ENCODE results near the gene SLC27A4. TPM values are rescaled to one million over a fixed set of nuclear protein-coding genes. Genes with fewer than 3 reads are reported as not detected.

SLC27A4 gene
- total RNA-seq, 4 donors from 2014 or later: 15.8 to 35.6 (median 25.5) TPM

- intact Hi-C loops (cut with DNase I): loop anchor here (5.0 kb wide), 1 partner anchor 51 kb away; no protein-coding TSS in a partner anchor
- 58% methylated on average over 11 of the region's 14 CpGs for WGBS
- DNase-seq (ENCODE audit: extremely low spot score): no peak
Observed at GRCh38 chr9:128361296-128361985, 21.1 kb downstream of the SLC27A4 start.

GRCh38 chr9:128361986-128362646 is 21.8 kb downstream of the SLC27A4 start:
- H3K4me3 ChIP-seq: peak overlapping the region; percentile 48 to 61 (median 54)
- peaks cover 24 to 37% (median 30%) of the 10 kb centered on the region in 4 donors for H3K4me1 ChIP-seq
- no peaks in the 10 kb centered on the region for H3K9me3 ChIP-seq
- whole genome bisulfite sequencing: 21% methylated on average over 10 of the region's 20 CpGs
- H3K36me3 ChIP-seq: peaks cover 0 to 32% (median 12%) of the 10 kb centered on the region in 4 donors
- peak; percentile 97 for DNase-seq (ENCODE audit: extremely low spot score)
- TF ChIP-seq EP300 (IDR thresholded peaks at IDR 0.05): no peak
- TF ChIP-seq CTCF (IDR thresholded peaks at IDR 0.05): peak; percentile 85 to 93 (median 92)
- TF ChIP-seq POLR2AphosphoS5 (IDR thresholded peaks at IDR 0.05): peak; percentile 64 to 80
- intact Hi-C loops (cut with DNase I): loop anchor here (5.0 kb wide), 1 partner anchor 50 kb away; no protein-coding TSS in a partner anchor
- H3K27me3 ChIP-seq: no peaks in the 10 kb centered on the region
- H3K27ac ChIP-seq (replicated peaks in 1 of 4): peak overlapping the region; percentile 64 to 72 (median 66)

More at GRCh38 chr9:128361296-128361985, 21.1 kb downstream of the SLC27A4 start:
- peaks cover 4 to 38% (median 17%) of the 10 kb centered on the region in 4 donors for H3K36me3 ChIP-seq
- peak overlapping the region; percentile 48 to 61 (median 54) for H3K4me3 ChIP-seq
- H3K9me3 ChIP-seq: no peaks in the 10 kb centered on the region
- H3K27me3 ChIP-seq: no peaks in the 10 kb centered on the region
- peaks cover 24 to 37% (median 30%) of the 10 kb centered on the region in 4 donors for H3K4me1 ChIP-seq
- TF ChIP-seq CTCF (IDR thresholded peaks at IDR 0.05) (no peak), EP300 (IDR thresholded peaks at IDR 0.05) (no peak), POLR2A (IDR thresholded peaks at IDR 0.05; ENCODE audit: low read depth) (no peak), POLR2AphosphoS5 (IDR thresholded peaks at IDR 0.05) (no peak)
- H3K27ac ChIP-seq (replicated peaks in 1 of 4): peak overlapping the region; percentile 64 to 72 (median 66)

- H3K9me3 ChIP-seq: no peaks in the 10 kb centered on the region
Observed at GRCh38 chr9:128362774-128363173, 22.4 kb downstream of the SLC27A4 start.

GRCh38 chr9:128365525-128365924 is 25.2 kb downstream of the SLC27A4 start:
- peaks cover 30 to 45% (median 37%) of the 10 kb centered on the region in 4 donors for H3K4me1 ChIP-seq
- peak overlapping the region; percentile 48 to 53 (median 50) for H3K4me3 ChIP-seq
- DNase-seq (ENCODE audit: extremely low spot score): no peak
- peak overlapping the region in 3 of 4 donors; percentile 53 to 72 (median 66) for H3K27ac ChIP-seq (replicated peaks in 1 of 4)
- TF ChIP-seq POLR2A (IDR thresholded peaks at IDR 0.05; ENCODE audit: low read depth): no peak
- TF ChIP-seq CTCF (IDR thresholded peaks at IDR 0.05): no peak
- TF ChIP-seq EP300 (IDR thresholded peaks at IDR 0.05): no peak
- no peak for TF ChIP-seq POLR2AphosphoS5 (IDR thresholded peaks at IDR 0.05)
- 90% methylated on average over 4 of the region's 4 CpGs for WGBS
- no peaks in the 10 kb centered on the region for H3K27me3 ChIP-seq
- intact Hi-C loops (cut with DNase I): no loop called here
- H3K9me3 ChIP-seq: no peaks in the 10 kb centered on the region
- peaks cover 0 to 6% (median 4%) of the 10 kb centered on the region in 4 donors for H3K36me3 ChIP-seq

More at GRCh38 chr9:128362774-128363173, 22.4 kb downstream of the SLC27A4 start:
- DNase-seq (ENCODE audit: extremely low spot score): no peak
- WGBS: 85% methylated on average over 3 of the region's 3 CpGs
- Histone ChIP-seq H3K36me3 (peaks cover 0 to 26% (median 7%) of the 10 kb centered on the region in 4 donors), H3K27ac (replicated peaks in 1 of 4) (peak overlapping the region; percentile 64 to 72 (median 66)), H3K4me3 (no peak overlapping the region), H3K4me1 (peaks cover 24 to 37% (median 30%) of the 10 kb centered on the region in 4 donors), H3K27me3 (no peaks in the 10 kb centered on the region)
- intact Hi-C loops (cut with DNase I): loop anchor here (5.0 kb wide), 1 partner anchor 50 kb away; no protein-coding TSS in a partner anchor
- TF ChIP-seq POLR2A (IDR thresholded peaks at IDR 0.05; ENCODE audit: low read depth): no peak
- no peak for TF ChIP-seq CTCF (IDR thresholded peaks at IDR 0.05)
- TF ChIP-seq POLR2AphosphoS5 (IDR thresholded peaks at IDR 0.05): no peak
- no peak for TF ChIP-seq EP300 (IDR thresholded peaks at IDR 0.05)

Measured in esophagus muscularis mucosa (tissue), 4 donors.